Activated CD4-positive, alpha-beta T cell treated with anti-CD3 and anti-CD28 coated beads, Interleukin-2, amount 50 U/mL, for 16 hours (primary cell): ENCODE results near the gene LCA5.
"Not testable (repeated sequence)": the region's sequence is repeated elsewhere in the genome, so short reads cannot be mapped to it uniquely, and the experiment has no call there.

Experiments
- DNase-seq: peaks from one replicate; pipeline ENCODE4 v3.0.0-alpha.2; 2020

The LCA5 gene

DNA sequence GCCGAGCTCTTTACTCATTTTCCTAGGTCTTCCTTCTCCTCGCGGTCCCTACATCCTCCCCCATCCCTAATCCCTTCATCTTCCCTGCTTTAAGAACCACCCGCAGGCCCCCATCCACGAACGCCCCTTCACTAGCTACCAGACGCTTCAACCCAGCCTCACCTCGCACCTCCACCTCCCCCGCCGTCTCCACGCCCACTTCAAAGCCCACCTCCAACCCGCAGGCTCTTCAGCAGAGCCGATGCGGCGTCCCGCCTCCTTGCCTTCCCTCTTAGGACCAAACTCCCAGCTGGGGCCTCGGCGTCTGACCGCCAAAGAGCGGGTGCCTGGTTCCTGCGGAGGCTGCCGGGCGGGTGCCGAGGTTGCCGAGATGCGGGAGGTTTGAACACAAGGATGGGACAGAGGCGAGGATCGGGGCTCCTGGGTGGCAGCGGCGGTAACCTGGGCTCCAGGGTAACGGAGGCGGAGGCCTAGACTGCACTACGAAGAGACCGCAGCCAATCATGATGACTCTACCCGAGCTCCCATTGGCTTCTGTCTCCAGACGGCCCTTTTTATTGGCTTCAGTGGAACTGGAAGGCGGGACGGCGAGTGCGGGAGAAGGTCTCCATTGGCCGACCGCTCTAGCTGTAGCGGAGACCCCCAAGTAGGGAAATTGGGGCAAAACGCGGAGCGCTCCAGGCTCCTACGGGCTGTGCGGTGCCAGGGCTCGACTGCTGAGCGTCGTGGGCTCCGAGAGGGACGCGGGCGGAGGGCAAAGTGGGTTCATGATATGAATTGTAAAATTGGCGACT, at the start of gene LCA5:
Gene LCA5, minus strand, starts transcription at position 477 of the 794 bp plus-strand sequence. CDS start 18,536 bp downstream, outside the sequence.
- peak; percentile 90 for DNase-seq

DNA sequence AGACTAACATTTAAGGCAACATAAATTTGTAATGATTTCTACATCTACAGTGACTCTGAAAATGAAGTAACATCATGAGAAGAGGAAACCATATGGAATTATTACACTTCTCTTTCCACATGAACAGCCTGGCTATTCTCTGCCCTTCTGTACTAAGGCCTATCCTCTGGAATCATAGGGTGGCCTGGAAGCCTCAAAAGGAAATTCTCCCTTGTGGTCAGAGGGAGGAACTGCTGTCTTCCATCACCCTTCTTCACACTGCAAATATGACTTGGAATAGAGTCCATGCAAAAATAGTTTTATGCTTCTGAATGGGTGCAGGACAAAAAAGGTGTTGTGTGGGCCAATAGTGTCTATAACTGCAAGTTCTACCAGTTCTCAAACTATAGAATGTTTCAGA, 49.3 kb upstream of the LCA5 start:
- no peak for DNase-seq

DNA sequence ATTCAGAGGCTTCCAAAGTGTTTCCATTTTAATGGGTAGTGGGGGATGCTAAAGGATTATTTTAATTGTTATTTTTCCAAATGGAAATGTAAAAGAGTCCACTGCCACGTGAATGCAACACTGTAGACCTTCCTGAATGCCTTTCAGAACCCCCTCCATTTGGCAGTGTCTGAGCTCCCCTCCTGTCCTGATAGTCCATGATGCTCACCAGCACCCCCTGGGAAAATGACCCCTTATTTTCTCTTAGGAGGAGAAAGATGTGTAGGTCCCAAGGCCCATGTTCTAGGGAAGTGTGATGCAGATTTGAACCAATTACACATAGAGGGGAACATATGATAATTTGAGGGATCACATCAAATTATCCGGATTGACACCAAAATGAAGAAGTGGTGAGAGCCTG, 47.1 kb upstream of the LCA5 start:
- no peak for DNase-seq

DNA sequence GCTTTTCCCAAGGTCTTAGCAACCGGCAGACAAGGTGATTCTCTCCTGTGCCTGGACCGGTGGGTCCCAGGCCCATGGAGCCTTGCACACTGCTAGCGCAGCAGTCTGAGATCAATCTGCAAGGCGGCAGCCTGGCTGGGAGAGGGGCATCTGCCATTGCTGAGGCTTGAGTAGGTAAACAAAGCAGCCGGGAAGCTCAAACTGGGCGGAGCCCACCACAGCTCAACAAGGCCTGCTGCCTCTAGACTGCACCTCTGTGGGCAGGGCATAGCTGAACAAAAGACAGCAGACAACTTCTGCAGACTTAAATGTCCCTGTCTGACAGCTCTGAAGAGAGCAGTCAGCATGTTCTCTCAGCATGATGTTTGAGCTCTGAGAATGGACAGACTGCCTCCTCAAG, 40.7 kb upstream of the LCA5 start:
- DNase-seq, result not testable (repeated sequence)

DNA sequence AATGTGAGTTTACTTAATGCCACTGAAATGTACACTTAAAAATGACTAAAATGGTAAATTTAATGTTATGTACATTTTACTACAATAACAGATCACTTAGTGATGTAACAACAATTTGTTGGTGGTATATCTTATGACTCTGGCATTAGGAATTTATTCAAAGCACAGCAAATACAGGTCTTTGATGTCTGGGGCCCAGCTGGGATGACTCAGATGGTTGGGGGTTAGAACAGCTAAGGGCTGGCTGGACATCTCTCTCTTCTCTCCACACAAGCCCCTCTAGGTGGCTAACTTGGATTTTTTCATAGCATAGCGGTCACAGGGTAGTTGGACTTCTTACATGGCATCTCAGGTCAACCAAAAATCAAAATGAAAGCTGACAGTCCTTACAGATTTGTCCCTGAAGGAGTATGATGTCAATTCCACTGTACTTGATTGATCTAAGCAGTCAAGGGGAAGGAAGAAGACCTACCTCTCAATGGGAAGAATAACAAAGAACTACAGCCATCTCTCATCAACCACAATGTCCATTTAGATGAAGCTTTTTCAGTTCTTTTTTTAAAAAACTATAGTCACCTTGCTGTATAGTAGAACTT, 37.5 kb upstream of the LCA5 start:
- no peak for DNase-seq

DNA sequence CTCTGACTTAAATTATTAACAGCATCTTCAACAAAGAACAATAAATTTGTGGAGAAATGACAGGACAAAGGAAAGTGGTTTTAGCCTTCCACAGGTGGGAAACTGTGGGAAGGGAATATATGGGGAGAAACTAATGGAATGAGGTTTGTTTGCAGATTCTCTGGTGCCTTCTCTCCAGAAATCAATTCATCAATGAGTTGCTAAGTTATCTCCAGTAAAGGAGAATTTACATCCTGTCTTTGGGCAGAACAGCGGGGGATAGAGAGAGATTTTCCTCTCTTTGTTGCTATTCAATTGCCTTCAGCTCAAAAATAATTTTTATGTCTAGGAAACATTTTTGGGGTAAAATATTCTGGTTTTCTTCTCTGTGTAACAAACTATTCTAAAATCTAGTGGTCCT, 36.9 kb upstream of the LCA5 start:
- no peak for DNase-seq

DNA sequence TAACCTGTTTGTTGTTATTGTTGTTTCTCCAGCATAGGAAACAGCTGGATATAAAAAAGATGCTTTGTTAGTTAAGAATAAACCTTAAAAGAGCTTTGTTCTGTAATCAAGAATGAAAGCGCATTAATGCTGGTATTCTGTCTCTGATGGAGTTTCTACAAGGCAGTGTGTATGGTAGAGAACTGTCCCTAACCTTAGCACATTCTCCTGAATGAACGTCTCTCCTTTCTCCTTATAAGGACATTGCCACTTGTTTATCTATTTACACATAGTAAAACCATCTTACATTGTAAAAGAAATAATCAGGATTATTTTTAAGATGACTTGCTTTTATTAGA, 33.8 kb upstream of the LCA5 start:
- no peak for DNase-seq

DNA sequence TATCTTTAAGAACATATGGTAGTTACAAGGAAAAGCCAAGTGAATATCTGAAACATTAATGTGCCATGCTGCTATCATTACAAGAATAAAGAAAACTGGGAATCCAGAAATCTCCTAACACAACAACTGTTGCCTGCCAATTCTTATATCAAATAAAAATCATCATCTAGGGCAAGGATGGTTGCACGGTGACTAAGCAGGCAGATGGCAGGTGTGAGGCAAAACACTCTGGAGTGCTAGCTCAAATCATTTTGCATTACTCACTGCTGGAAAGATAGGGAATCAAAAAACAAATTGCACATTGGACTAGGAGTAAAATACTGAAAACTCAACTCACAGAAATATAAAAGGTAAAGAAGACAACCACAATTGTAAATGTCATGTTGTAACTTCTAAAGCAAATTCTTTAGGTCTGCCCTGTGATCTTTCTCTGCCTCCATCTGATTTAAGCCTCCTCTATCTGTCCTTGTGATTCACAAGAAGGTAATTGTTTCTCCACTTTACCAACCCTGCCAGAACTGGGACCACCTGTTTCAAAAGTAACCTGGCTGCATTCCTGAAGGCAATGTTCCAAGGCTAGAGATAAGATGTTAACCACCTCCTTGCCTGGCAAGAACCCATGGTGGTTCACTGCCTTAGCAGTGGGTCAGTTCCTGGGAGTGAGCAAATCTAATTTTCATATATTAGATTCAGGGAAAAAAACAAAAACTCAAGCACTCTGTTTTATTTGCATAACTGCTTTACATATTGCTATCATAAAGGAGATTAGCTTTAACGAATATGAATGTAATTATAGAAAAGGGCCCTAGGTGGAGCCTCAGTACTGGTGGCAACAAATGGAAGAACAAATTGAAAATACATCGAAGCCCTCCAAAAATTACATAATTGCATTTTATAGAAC, 33.1 kb upstream of the LCA5 start:
- DNase-seq, result peak; percentile 34

DNA sequence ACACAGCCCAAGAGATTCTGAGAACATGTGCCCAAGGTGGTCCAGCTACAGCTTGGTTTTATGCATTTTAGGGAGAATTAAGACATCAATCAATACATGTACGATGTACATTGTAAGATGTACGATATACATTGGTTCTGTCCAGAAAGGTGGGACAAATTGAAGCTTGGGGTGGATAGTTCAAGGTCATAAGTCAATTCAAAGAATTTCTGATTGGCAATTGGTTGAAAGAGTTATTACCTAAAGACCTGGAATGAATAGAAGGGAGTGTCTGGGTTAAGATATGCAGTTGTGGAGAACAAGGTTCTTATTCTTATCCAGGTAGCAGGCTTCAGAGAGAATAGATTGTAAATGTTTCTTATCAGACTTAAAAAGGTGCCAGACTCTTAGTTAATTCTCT, 31.8 kb upstream of the LCA5 start:
- no peak for DNase-seq

DNA sequence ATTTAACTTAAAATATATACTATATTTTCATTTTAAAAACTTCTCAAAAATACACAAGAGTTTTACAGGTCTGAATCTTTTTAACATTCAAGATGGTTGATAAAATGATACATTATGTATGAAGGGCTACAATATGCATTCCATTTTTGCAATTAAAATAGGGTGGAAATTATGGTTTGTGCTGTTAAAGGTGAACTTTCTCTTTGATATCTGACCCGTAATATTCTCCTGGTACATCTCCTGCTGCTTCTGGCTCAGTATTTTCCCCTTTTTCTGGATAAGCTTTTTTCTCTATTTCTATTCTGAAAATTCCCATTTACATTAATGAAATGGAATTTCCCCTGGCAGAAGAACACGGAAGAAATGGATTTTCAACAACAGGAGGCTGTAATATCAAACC, 27.4 kb upstream of the LCA5 start:
- DNase-seq, result no peak

DNA sequence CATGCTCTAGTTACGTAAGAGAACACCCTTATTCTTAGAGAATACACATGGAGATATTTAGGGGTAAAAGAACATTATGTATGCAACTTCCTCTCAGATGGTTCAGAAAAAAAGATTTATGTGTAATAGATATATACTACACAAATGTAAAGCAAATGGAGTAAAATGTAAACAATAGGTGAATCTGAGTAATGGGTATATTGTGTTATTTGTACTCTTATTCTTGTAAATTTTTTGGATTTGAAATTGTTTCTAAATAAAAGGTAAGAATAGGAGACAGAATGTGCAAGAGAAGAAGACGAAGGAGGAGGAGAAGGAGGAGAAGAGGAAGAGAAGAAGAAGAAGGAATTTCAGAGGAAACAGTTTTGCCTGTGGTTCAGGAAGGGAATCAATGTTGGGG, 22.5 kb upstream of the LCA5 start:
- no peak for DNase-seq

DNA sequence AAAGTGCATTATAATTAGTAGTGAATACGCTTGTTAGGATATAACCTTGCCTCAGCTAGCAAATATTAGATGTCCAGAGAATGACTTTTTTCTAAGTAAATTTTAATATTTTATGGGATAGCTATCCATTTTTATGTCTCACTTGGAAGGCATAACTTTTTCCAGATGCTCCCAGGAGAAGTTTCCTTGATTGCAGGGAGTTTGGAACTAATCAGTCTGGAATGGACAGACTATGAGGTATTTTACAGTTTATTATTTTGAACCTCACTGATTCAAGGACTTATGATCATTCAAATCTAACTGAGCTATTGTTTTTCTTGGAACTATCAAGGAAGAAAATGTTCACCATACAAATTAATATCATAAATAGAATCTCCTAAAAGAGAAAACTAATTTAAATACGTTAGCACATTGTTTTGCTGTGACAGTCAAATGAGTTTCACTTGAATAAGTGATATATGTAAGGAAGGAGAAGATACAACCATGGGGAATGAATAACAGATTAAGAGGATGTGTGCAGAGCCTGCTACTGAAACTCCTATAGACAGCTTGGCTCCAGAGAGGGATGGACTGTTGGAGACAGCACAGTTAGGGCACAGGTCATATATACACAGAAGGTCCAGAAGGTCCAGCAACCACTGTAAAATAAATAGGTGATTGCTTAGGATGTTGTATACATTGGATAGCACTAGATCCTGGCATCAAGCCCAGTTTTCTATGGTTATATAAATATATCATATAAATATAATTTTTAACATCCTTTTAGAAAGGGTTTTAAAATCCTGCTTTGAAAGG, 20.6 kb upstream of the LCA5 start:
- no peak for DNase-seq

DNA sequence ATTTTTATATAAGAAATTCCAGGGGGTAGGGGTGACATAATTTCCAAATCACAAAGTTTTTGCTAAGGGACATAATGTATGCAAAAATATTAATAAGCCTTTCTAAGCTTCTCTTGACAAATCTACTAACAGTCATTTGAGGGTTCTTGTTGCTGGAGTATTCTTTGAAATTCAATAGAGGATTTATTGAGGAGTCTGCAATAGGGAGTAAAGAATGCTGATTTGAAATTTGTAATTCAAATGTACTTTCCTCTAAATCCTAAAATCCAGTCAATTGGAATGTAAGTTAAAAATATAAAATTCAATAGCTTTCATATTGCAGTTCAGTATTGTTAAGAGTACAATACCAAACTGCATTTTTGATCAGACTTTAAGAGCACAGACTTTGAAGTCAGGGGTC, 17.1 kb upstream of the LCA5 start:
- no peak for DNase-seq

DNA sequence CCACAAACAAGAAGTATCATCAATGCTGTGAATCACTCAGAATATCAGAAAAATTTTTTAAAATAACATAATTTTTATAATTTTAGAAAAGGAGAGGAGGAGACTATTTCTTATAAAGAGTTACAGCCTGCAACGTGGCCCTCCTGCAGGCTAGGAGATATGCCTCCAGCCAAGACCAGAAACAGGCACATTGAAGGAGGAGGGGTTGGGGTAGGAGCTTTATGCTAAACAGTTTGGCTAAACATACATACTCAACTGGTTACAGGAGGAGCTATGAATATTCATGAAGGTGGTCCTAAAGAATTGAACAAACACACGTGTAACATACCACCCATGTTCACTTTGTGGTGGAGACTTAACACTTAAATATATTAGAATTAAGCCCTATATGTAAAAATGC, 14.2 kb upstream of the LCA5 start:
- no peak for DNase-seq

DNA sequence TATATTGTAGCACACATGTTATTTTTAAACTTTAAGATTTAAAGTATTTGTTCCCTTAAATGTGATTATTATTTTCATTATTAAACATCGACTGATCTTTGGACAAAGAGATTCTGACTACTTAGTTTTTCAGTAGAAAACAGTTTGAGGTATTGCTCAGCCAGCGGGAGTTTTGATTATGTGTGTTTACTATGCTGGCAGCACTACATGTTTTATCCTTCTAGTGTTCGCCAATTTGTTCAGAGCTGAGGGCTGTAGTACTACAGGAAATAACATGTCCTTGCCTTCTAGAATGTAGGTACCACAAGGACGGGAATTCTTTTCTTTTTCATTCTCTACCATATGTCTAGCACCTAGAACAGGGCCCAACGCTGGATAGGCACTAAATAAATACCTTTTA, 11.1 kb upstream of the LCA5 start:
- DNase-seq, result no peak

DNA sequence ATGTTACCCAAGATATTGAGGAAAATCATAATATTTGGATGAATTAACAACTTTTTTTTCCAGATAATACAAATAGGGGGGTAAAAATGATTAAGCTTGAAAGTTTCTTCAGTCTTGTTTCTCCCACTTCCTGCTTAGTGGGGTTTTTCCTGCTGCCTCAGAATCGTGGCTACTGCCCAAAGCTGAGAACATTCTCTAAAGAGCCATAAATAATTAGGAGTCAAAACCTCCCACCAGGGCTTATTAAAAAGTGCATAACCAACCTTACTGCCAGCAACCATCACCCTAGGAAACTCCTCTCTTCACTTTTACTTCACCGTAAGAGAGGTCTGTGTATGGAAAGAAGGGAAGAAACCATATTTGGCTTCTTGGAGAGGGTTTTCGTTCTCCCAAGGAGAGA, 9.0 kb upstream of the LCA5 start:
- DNase-seq, result no peak

DNA sequence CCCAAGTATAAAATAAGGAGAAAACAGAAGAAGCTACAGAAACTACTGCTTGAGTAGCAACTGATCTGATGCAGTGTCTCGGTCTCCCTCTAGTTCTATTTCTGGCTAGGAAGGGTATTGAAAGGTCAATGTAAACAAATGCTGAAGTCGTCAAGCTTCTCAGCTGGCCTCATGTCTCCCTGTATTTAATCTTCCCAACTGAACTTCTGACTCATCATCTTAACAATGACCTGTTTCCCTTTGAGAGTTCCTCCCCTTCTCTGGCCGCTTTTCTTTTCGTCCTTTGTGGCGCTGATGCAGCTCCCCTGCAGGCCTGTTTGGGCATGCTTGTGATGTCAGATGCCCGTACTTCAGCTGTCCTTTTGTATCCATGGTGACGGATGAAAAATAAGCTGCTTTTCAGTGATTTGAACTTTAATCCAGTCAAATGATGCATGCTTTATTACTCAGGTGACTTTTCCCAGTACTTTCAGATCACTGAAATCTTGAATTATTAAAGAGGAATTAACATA, 7.8 kb upstream of the LCA5 start:
- no peak for DNase-seq

DNA sequence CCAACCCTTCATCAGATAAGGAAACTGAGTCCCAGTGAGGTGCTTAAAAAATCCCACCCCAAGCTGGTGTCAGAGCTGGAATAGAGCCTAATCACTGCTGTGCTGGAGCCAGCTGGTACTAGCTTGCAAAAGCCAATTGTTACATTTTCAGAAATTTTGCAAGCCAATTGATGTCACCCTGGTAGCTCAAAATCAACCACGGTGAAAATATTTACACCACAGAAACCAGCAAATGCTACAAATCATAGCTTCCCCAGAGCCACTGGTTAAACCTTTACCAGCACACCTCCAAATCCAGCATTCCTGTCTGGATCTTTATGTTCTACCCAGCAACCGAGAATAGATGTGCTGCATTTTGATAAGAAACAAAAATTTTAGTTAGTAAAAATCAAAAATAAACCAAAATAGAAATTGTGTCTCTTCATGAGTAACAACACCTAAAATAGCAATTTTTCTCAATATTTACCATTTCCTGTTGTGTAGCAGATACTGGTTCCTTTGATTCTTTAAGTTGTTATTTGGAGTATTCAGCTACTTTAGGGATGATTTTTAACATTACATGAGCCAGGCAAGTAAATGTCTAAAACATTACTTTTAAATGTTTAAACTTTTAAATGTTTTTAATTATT, 7.2 kb upstream of the LCA5 start:
- DNase-seq, result no peak

DNA sequence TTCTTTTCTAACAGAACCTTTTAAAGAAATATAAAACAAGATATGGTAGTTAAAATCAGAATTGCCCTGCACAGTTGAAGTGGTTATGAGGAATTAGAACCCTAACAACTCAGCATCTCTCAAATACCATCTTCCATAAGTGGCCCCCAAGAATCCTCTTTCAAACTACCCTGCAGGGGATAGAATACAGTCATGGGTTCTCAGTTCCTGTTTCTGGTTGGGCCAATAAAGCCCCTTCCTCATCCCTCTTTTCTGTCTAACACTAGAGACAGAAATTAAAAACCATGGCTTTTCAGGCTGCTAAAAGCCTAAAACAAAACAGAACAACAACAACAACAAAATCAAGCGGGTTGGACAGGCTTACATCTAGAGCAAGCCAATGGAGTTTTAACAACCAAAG, 6.7 kb upstream of the LCA5 start:
- DNase-seq, result no peak

DNA sequence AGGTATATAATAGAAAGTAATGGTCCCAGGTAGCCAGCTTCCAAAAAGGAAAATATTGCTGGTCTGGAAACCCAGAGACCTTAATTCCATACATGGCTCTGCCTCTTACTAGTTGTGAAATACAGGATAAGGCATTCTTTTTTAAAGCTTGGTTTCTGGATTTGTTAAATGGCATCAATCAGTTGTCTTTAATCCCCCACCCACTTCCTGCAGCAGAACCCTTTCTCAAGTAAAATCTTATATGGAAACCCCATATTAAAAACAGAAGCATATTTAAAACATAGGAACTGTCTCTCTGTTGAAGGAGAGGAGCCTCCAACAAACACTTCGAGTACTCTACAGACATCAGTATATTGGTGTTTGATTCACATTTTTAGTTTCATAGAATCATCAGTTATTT, 6.2 kb upstream of the LCA5 start:
- no peak for DNase-seq

DNA sequence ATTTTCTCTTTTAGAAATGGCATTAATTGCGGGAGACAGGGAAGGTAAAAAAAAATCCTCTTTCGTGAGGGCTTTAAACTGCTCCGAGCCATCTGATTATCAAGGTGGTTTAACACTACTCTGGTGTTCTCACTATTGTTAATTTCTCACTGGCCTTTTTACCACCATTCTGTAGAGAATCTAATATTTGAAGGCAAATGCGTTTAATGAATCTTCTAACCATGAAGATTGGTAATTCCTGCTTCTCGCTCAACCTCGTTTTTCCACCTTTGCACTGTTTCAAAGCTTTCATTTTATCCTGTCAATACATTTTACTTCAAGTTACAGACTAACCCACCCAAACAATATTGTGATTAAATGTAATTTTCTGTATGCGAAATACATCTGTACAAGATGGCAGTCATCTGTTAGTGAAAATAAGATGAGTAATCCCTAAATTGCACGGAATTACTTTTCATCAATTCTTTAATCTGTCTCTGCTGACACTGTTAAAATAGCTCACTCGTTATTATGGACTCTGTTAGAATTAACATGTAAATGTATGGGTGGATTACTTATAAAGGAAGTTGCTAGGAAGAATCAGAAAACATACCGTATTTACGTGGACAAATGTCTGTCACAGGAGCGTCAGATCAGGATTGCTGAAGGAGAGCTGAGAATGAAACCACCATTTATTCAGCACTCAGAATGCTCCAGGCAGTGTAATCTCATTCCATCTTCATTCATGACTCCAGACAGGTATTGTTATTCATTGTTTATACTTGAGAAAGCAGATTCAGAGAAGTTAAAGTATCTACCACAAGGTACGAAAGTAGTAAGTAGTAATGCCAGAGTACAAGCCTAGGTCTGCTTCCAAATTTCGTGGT, 1.1 kb upstream of the LCA5 start:
- DNase-seq, result no peak
